ENCODE data around the gene LCN15. TPM values are rescaled to one million over a fixed set of nuclear protein-coding genes. Genes with fewer than 3 reads are reported as not detected.

Gene LCN15
- total and polyA plus RNA-seq, 2 of the 13 experiments (the other 11 are each of a cell fraction or from before 2014, with no cell fraction given), result 1.3 to 53.7 TPM

DNA sequence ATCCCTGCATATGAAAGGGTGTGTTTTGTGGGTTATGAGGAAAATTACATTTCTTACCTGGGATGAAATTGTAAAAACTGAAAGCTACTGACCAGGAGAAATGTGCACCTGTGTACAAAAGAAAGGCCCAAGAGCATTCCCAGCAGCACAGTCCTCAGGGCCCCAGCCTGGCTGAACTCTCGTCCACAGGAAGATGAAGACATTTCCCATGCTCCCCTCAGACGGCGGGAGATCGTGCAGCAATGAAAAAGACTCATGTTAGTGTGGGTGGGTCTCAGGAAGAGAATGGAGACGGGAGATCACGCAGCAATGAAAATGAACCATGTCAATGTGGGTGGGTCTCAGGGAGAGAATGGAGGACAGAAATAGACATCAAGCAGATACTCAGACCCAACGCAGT, 12.6 kb upstream of the LCN15 start:
- ChIA-PET POLR2A (interaction anchor here (1.1 to 1.4 kb wide), 3 partner anchors 12 to 19 kb away, joined by 3 to 5 read pairs (median 4); partner anchors contain the start of genes LCN8 and TMEM141), CTCF (ENCODE audit: low intra/inter-chr PET ratio, low total read pairs) (no interaction called here)
- FAIRE-seq (no peak), ATAC-seq (peak; percentile 21; the same call in 2 of the 3 replicates), DNase-seq (ENCODE audit: low spot score) (no peak)
- Histone ChIP-seq H3K36me3 (replicated peaks in 1 of 2; ENCODE audit: control insufficient read depth in 1 of 2, insufficient read depth in 2 of 2, low read length in 2 of 2) (no peaks in the 10 kb centered on the region), H3K27me3 (ENCODE audit: control insufficient read depth in 1 of 2, insufficient read depth in 2 of 2, low read length in 2 of 2) (no peaks in the 10 kb centered on the region), H2AFZ (ENCODE audit: low read length) (peak overlapping the region; percentile 91), H3K79me2 (ENCODE audit: insufficient read depth, low read length) (no peaks in the 10 kb centered on the region), H3K9ac (ENCODE audit: insufficient read depth, low read depth, low read length) (peak overlapping the region; percentile 54), H3K4me2 (ENCODE audit: low read depth, low read length) (peak overlapping the region; percentile 80), H4K20me1 (ENCODE audit: insufficient read depth, low read length) (no peaks in the 10 kb centered on the region), H3K4me1 (ENCODE audit: insufficient read depth, low read length) (peaks cover 52% of the 10 kb centered on the region), H3K9me3 (ENCODE audit: low read length) (peaks cover 6% of the 10 kb centered on the region; the same call in 1 of the 2 replicates), H3K4me3 (replicated peaks in 1 of 3; ENCODE audit: insufficient read depth in 1 of 3, low read depth in 2 of 3, low read length in 3 of 3) (peak overlapping the region; percentile 1 to 53 (median 50); a peak in 4 of 6 replicates), H3K27ac (ENCODE audit: extremely low read length, insufficient read depth, low read length) (peak overlapping the region; percentile 54)
- in situ Hi-C loops (cut with HindIII; ENCODE audit: extremely low pct_ligation_motif_present, low pct_unique_long_range_greater_than_20kb), result loop anchor here (10.0 kb wide), 1 partner anchor 268 kb away; the partner anchor contains the start of gene NPDC1
- intact Hi-C loops (cut with micrococcal nuclease; ENCODE audit: unreplicated experiment), result no loop called here
- 23% methylated on average over 7 of the region's 7 CpGs for WGBS (ENCODE audit: low lambda C conversion rate)
- TF ChIP-seq ZNF143 (CRISPR knock-in tag; IDR thresholded peaks at IDR 0.05) (peak; percentile 52; the same call in 1 of the 2 replicates), BCL3 (CRISPR knock-in tag; IDR thresholded peaks at IDR 0.05) (0 out of 2 replicates have a peak, but pooled peaks have one; percentile 65), TFE3 (CRISPR knock-in tag; IDR thresholded peaks at IDR 0.05) (no peak), ZFX (CRISPR knock-in tag; IDR thresholded peaks at IDR 0.05; ENCODE audit: low read depth) (peak; percentile 50; the same call in 1 of the 2 replicates), ZMYM4 (CRISPR knock-in tag; IDR thresholded peaks at IDR 0.05) (no peak), NFKB2 (CRISPR knock-in tag; IDR thresholded peaks at IDR 0.05; ENCODE audit: borderline replicate concordance) (0 out of 2 replicates have a peak, but pooled peaks have one; percentile 42), SKI (IDR thresholded peaks at IDR 0.05; ENCODE audit: partially characterized antibody) (no peak), ZMAT3 (CRISPR knock-in tag; conservative IDR thresholded peaks at IDR 0.05) (0 out of 2 replicates have a peak, but pooled peaks have one; percentile 35), SALL1 (CRISPR knock-in tag; IDR thresholded peaks at IDR 0.05) (peak; percentile 27; the same call in 1 of the 2 replicates), ZNF543 (CRISPR knock-in tag; IDR thresholded peaks at IDR 0.05) (peak; percentile 53; the same call in 1 of the 2 replicates), HOXD1 (CRISPR knock-in tag; IDR thresholded peaks at IDR 0.05) (no peak), ZNF557 (CRISPR knock-in tag; IDR thresholded peaks at IDR 0.05) (no peak)
- TF ChIP-seq, protein P1, sequence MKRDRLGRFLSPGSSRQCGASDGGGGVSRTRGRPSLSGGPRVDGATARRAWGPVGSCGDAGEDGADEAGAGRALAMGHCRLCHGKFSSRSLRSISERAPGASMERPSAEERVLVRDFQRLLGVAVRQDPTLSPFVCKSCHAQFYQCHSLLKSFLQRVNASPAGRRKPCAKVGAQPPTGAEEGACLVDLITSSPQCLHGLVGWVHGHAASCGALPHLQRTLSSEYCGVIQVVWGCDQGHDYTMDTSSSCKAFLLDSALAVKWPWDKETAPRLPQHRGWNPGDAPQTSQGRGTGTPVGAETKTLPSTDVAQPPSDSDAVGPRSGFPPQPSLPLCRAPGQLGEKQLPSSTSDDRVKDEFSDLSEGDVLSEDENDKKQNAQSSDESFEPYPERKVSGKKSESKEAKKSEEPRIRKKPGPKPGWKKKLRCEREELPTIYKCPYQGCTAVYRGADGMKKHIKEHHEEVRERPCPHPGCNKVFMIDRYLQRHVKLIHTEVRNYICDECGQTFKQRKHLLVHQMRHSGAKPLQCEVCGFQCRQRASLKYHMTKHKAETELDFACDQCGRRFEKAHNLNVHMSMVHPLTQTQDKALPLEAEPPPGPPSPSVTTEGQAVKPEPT (CRISPR knock-in tag; IDR thresholded peaks at IDR 0.05; ENCODE audit: low read depth), result no peak
- TF ChIP-seq, protein P2, sequence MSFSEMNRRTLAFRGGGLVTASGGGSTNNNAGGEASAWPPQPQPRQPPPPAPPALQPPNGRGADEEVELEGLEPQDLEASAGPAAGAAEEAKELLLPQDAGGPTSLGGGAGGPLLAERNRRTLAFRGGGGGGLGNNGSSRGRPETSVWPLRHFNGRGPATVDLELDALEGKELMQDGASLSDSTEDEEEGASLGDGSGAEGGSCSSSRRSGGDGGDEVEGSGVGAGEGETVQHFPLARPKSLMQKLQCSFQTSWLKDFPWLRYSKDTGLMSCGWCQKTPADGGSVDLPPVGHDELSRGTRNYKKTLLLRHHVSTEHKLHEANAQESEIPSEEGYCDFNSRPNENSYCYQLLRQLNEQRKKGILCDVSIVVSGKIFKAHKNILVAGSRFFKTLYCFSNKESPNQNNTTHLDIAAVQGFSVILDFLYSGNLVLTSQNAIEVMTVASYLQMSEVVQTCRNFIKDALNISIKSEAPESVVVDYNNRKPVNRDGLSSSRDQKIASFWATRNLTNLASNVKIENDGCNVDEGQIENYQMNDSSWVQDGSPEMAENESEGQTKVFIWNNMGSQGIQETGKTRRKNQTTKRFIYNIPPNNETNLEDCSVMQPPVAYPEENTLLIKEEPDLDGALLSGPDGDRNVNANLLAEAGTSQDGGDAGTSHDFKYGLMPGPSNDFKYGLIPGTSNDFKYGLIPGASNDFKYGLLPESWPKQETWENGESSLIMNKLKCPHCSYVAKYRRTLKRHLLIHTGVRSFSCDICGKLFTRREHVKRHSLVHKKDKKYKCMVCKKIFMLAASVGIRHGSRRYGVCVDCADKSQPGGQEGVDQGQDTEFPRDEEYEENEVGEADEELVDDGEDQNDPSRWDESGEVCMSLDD (CRISPR knock-in tag; IDR thresholded peaks at IDR 0.05; ENCODE audit: borderline replicate concordance), result no peak
- BruUV-seq (replicated peaks), result no TSS peak
